Stomach (tissue), 4 donors: ENCODE results near the gene TAS1R2.

Experiments used
- CTCF ChIP-seq, 7 experiments: fragments of 450-650 bp in 4 of 7; fragments of 200-600 bp in 3 of 7; sonication (generic) in 3 of 7; IDR thresholded peaks; one replicate each; pipeline ENCODE4 v1.5.1; 2016 to 2019; ENCODE audit warnings: antibody characterized with exemption in 7 of 7, control low read depth in 2 of 7, mild to moderate bottlenecking in 1 of 7
- EP300 ChIP-seq: sonication (generic); formaldehyde crosslinking; IDR thresholded peaks from one replicate; pipeline ENCODE4 v1.6.1; 2017; ENCODE audit warnings: antibody characterized with exemption
- POLR2A ChIP-seq, 4 donors: fragments of 450-650 bp; IDR thresholded peaks; one replicate each; pipeline ENCODE4 v1.6.1; 2016; ENCODE audit warnings: antibody characterized with exemption in 4 of 4, control low read depth in 2 of 4, mild to moderate bottlenecking in 1 of 4, moderate library complexity in 1 of 4

GRCh38 chr1:18881642-18882431 lies 22.4 kb upstream of the TAS1R2 start:
- TF ChIP-seq CTCF (IDR thresholded peaks at IDR 0.05) = no peak
- no peak for TF ChIP-seq POLR2A (IDR thresholded peaks at IDR 0.05)
- TF ChIP-seq EP300 = no peak
